HCT116 (cell line): ENCODE data around the gene GRIK3. TPM values are rescaled to one million over a fixed set of nuclear protein-coding genes. Genes with fewer than 3 reads are reported as not detected.

ENCODE experiments used
- ATAC-seq: fragments of 200-7000 bp; cut with Tn5 transposase; 2 replicates; pipeline ENCODE4 v1.9.1; 2020; ENCODE audit warnings: mild to moderate bottlenecking, moderate library complexity
- BruUV-seq: library from RNA; stranded (reverse); fragments of 400-500 nt; replicated peaks from 2 replicates; lab custom pipeline; 2021; lab: Mats Ljungman, UMichigan
- CTCF ChIA-PET: fragments of 300-600 bp; sonication (Branson Sonifier 250); formaldehyde crosslinking; loops from one replicate; lab custom pipeline; 2021; ENCODE audit warnings: antibody characterized with exemption; lab: Charles Lee
- POLR2A ChIA-PET: fragments of 300-600, 350-600 bp; sonication (Branson Sonifier 250); formaldehyde crosslinking; loops from one replicate; lab custom pipeline; 2021; ENCODE audit warnings: antibody characterized with exemption; lab: Charles Lee
- RAD21 ChIA-PET, 2 experiments: fragments of 300-600 bp; sonication (Branson Sonifier 250); formaldehyde crosslinking; loops; one replicate each; lab custom pipeline; 2023; ENCODE audit warnings: low total read pairs in 2 of 2; ENCODE audit not compliant: uncharacterized antibody in 2 of 2, unreplicated experiment in 2 of 2, low non-redundant PET in 1 of 2; lab: Charles Lee
- DNase-seq: peaks from one replicate; pipeline ENCODE4 v3.0.0-alpha.2; 2010; ENCODE audit warnings: low read depth, low spot score
- H2AFZ ChIP-seq: fragments of 200-600 bp; shearing (Covaris generic), sonication (generic); 2 replicates; pipeline ENCODE4 v1.6.1; 2017; ENCODE audit warnings: low read depth, mixed run types, mixed read lengths, antibody characterized with exemption, low read length; ENCODE audit not compliant: poor library complexity, severe bottlenecking
- H3K27ac ChIP-seq: 2 replicates; pipeline ENCODE4 v1.5.1; 2012; ENCODE audit warnings: low read depth, low read length
- H3K27me3 ChIP-seq: fragments of 200-600 bp; sonication (generic); 2 replicates; pipeline ENCODE4 v1.6.1; 2016; ENCODE audit warnings: mixed run types, low read length, mixed read lengths; ENCODE audit not compliant: insufficient read depth
- H3K36me3 ChIP-seq, 2 experiments: fragments of 200-500 bp in 1 of 2; fragments of 200-600 bp in 1 of 2; sonication (Bioruptor generic) in 1 of 2; sonication (generic) in 1 of 2; 2 replicates each; pipeline versions ENCODE4 v1.5.1 to v1.6.1; 2014 to 2016; ENCODE audit warnings: low read length in 2 of 2, inconsistent platforms in 1 of 2, mixed read lengths in 1 of 2, mixed run types in 1 of 2; ENCODE audit not compliant: insufficient read depth in 2 of 2, control insufficient read depth in 1 of 2
- H3K4me1 ChIP-seq, 2 experiments: fragments of 200-600 bp in 1 of 2; sonication (generic) in 1 of 2; 2 replicates each; pipeline versions ENCODE4 v1.5.1 to v1.6.1; 2012 to 2017; ENCODE audit warnings: low read length in 2 of 2, inconsistent platforms in 1 of 2, mild to moderate bottlenecking in 1 of 2, mixed read lengths in 1 of 2, mixed run types in 1 of 2, moderate library complexity in 1 of 2; ENCODE audit not compliant: insufficient read depth in 2 of 2, control insufficient read depth in 1 of 2
- H3K4me2 ChIP-seq: fragments of 200-600 bp; sonication (generic); 2 replicates; pipeline ENCODE4 v1.6.1; 2017; ENCODE audit warnings: mixed run types, low read length, mixed read lengths
- H3K4me3 ChIP-seq, 2 experiments: fragments of 200-600 bp in 1 of 2; sonication (generic) in 1 of 2; replicated peaks in 1 of 2; 2 replicates each; pipeline ENCODE4 v1.5.1; 2011 to 2016; ENCODE audit warnings: low read length in 2 of 2, control low read depth in 1 of 2, low read depth in 1 of 2, mild to moderate bottlenecking in 1 of 2, mixed read lengths in 1 of 2, mixed run types in 1 of 2
- H3K79me2 ChIP-seq: fragments of 200-600 bp; sonication (generic); 2 replicates; pipeline ENCODE4 v1.6.1; 2017; ENCODE audit warnings: mild to moderate bottlenecking, mixed run types, low read length, moderate library complexity, mixed read lengths; ENCODE audit not compliant: insufficient read depth
- H3K9ac ChIP-seq: fragments of 200-600 bp; sonication (generic); 2 replicates; pipeline ENCODE4 v1.6.1; 2016; ENCODE audit warnings: low read length, mixed read lengths
- H3K9me2 ChIP-seq: fragments of 200-600 bp; sonication (generic), shearing (Covaris generic); 2 replicates; pipeline ENCODE4 v1.6.1; 2017; ENCODE audit warnings: mixed run types, mild to moderate bottlenecking, moderate library complexity; ENCODE audit not compliant: insufficient read depth
- H3K9me3 ChIP-seq, 2 experiments: fragments of 200-500 bp in 1 of 2; fragments of 200-600 bp in 1 of 2; sonication (Bioruptor generic) in 1 of 2; sonication (generic) in 1 of 2; 2 replicates each; pipeline ENCODE4 v1.6.1; 2014 to 2017; ENCODE audit warnings: low read length in 2 of 2, mixed read lengths in 2 of 2, inconsistent platforms in 1 of 2, low read depth in 1 of 2, mild to moderate bottlenecking in 1 of 2, mixed run types in 1 of 2, moderate library complexity in 1 of 2; ENCODE audit not compliant: control insufficient read depth in 1 of 2, insufficient read depth in 1 of 2
- H4K20me1 ChIP-seq: fragments of 200-600 bp; sonication (generic), shearing (Covaris generic); 2 replicates; pipeline ENCODE4 v1.6.1; 2017; ENCODE audit warnings: mixed run types, mild to moderate bottlenecking, moderate library complexity; ENCODE audit not compliant: insufficient read depth
- ATF3 ChIP-seq: IDR thresholded peaks from 2 replicates; pipeline ENCODE4 v1.6.1; 2012
- CEBPB ChIP-seq: IDR thresholded peaks from 2 replicates; pipeline ENCODE4 v1.6.1; 2012; ENCODE audit warnings: low read depth
- ELF1 ChIP-seq: IDR thresholded peaks from 2 replicates; pipeline ENCODE4 v1.6.1; 2012; ENCODE audit warnings: low read depth, borderline replicate concordance
- EZH2 ChIP-seq: fragments of 200-600 bp; sonication (generic); IDR thresholded peaks from 2 replicates; pipeline ENCODE4 v1.6.1; 2017; ENCODE audit warnings: antibody characterized with exemption, mixed run types
- EZH2phosphoT487 ChIP-seq: fragments of 200-600 bp; IDR thresholded peaks from 2 replicates; pipeline ENCODE4 v1.6.1; 2018; ENCODE audit warnings: antibody characterized with exemption, borderline replicate concordance
- JUND ChIP-seq: IDR thresholded peaks from 2 replicates; pipeline ENCODE4 v1.6.1; 2012
- MAX ChIP-seq: IDR thresholded peaks from 2 replicates; pipeline ENCODE4 v1.6.1; 2012
- POLR2A ChIP-seq: IDR thresholded peaks from 2 replicates; pipeline ENCODE4 v1.7.0; 2011; ENCODE audit warnings: borderline replicate concordance; ENCODE audit not compliant: insufficient read depth, insufficient read length; ENCODE audit errors: extremely low read depth
- POLR2AphosphoS5 ChIP-seq: IDR thresholded peaks from 2 replicates; pipeline ENCODE4 v1.6.1; 2011; ENCODE audit warnings: mild to moderate bottlenecking, low read depth, low read length, moderate library complexity
- SP1 ChIP-seq: IDR thresholded peaks from 2 replicates; pipeline ENCODE4 v1.6.1; 2012; ENCODE audit warnings: low read depth
- SRF ChIP-seq: IDR thresholded peaks from 2 replicates; pipeline ENCODE4 v1.6.1; 2012; ENCODE audit warnings: low read depth
- TCF7L2 ChIP-seq: IDR thresholded peaks from 2 replicates; pipeline ENCODE4 v1.7.0; 2011; ENCODE audit warnings: borderline replicate concordance, inconsistent platforms; ENCODE audit not compliant: insufficient read depth, insufficient read length; ENCODE audit errors: extremely low read depth
- YY1 ChIP-seq: IDR thresholded peaks from 2 replicates; pipeline ENCODE4 v1.6.1; 2011; ENCODE audit warnings: low read length, low read depth, moderate library complexity, mild to moderate bottlenecking; ENCODE audit not compliant: insufficient replicate concordance; ENCODE audit errors: extremely low read depth
- ZFX ChIP-seq: fragments of 450-650 bp; IDR thresholded peaks from 2 replicates; pipeline ENCODE4 v1.6.1; 2017
- ZNF274 ChIP-seq: fragments of 200-500 bp; sonication (Bioruptor generic); IDR thresholded peaks from 2 replicates; pipeline ENCODE4 v1.6.1; 2014; ENCODE audit warnings: mild to moderate bottlenecking, low read depth, low read length, inconsistent platforms
- intact Hi-C: fragments of 100-400 bp; cut with micrococcal nuclease; formaldehyde crosslinking; loops from 2 replicates; pipeline ENCODE4 v1.10.0; 2022
- total RNA-seq: library from RNA; stranded (reverse); gene quantifications from one replicate; pipeline ENCODE4 v1.2.1, GENCODE V29; 2021; ENCODE audit not compliant: unreplicated experiment
- TF ChIP-seq, protein P1 (sequence below), 3 experiments: fragments of 200-600 bp in 1 of 3; sonication (generic) in 1 of 3; IDR thresholded peaks in 2 of 3; conservative IDR thresholded peaks in 1 of 3; 2 replicates each; pipeline ENCODE4 v1.5.1; 2012 to 2017; ENCODE audit warnings: low read depth in 2 of 3, low read length in 2 of 3, antibody characterized with exemption in 1 of 3, borderline replicate concordance in 1 of 3, control low read depth in 1 of 3, mild to moderate bottlenecking in 1 of 3, mixed read lengths in 1 of 3, mixed run types in 1 of 3, moderate library complexity in 1 of 3; ENCODE audit not compliant: insufficient read depth in 1 of 3
- TF ChIP-seq, protein P2 (sequence below): IDR thresholded peaks from 2 replicates; pipeline ENCODE4 v1.6.1; 2012; ENCODE audit warnings: low read depth
- TF ChIP-seq, protein P3 (sequence below): IDR thresholded peaks from 2 replicates; pipeline ENCODE4 v1.6.1; 2011; ENCODE audit warnings: mild to moderate bottlenecking, low read length, moderate library complexity; ENCODE audit not compliant: insufficient replicate concordance; ENCODE audit errors: extremely low read depth

The GRIK3 gene
- total RNA-seq, 1 experiment from 2014 or later, result not detected

GRCh38 chr1:36776256-36776655 is 258.1 kb downstream of the GRIK3 start:
- H2AFZ ChIP-seq, result no peak overlapping the region
- DNase-seq (no peak), ATAC-seq (no peak)
- no peak overlapping the region for H3K4me3 ChIP-seq
- intact Hi-C loops, result no loop called here
- RAD21 ChIA-PET, result no interaction called here
- H4K20me1 ChIP-seq, result no peaks in the 10 kb centered on the region
- peaks cover 53% of the 10 kb centered on the region for H3K27me3 ChIP-seq
- no peaks in the 10 kb centered on the region for H3K4me1 ChIP-seq
- H3K27ac ChIP-seq, result no peak overlapping the region
- TF ChIP-seq EZH2phosphoT487 (no peak), SRF (no peak), JUND (no peak), YY1 (no peak), MAX (no peak), ZFX (no peak), ATF3 (no peak), ZNF274 (no peak), ELF1 (no peak), POLR2A (no peak), TCF7L2 (no peak), SP1 (no peak), CEBPB (no peak), POLR2AphosphoS5 (no peak), EZH2 (no peak)
- TF ChIP-seq, protein P1, sequence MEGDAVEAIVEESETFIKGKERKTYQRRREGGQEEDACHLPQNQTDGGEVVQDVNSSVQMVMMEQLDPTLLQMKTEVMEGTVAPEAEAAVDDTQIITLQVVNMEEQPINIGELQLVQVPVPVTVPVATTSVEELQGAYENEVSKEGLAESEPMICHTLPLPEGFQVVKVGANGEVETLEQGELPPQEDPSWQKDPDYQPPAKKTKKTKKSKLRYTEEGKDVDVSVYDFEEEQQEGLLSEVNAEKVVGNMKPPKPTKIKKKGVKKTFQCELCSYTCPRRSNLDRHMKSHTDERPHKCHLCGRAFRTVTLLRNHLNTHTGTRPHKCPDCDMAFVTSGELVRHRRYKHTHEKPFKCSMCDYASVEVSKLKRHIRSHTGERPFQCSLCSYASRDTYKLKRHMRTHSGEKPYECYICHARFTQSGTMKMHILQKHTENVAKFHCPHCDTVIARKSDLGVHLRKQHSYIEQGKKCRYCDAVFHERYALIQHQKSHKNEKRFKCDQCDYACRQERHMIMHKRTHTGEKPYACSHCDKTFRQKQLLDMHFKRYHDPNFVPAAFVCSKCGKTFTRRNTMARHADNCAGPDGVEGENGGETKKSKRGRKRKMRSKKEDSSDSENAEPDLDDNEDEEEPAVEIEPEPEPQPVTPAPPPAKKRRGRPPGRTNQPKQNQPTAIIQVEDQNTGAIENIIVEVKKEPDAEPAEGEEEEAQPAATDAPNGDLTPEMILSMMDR (IDR thresholded peaks at IDR 0.05 in 2 of 3, conservative IDR thresholded peaks at IDR 0.05 in 1 of 3; ENCODE audit: borderline replicate concordance in 1 of 3, insufficient read depth in 1 of 3, low read depth in 2 of 3, low read length in 2 of 3), result no peak
- TF ChIP-seq, protein P2, sequence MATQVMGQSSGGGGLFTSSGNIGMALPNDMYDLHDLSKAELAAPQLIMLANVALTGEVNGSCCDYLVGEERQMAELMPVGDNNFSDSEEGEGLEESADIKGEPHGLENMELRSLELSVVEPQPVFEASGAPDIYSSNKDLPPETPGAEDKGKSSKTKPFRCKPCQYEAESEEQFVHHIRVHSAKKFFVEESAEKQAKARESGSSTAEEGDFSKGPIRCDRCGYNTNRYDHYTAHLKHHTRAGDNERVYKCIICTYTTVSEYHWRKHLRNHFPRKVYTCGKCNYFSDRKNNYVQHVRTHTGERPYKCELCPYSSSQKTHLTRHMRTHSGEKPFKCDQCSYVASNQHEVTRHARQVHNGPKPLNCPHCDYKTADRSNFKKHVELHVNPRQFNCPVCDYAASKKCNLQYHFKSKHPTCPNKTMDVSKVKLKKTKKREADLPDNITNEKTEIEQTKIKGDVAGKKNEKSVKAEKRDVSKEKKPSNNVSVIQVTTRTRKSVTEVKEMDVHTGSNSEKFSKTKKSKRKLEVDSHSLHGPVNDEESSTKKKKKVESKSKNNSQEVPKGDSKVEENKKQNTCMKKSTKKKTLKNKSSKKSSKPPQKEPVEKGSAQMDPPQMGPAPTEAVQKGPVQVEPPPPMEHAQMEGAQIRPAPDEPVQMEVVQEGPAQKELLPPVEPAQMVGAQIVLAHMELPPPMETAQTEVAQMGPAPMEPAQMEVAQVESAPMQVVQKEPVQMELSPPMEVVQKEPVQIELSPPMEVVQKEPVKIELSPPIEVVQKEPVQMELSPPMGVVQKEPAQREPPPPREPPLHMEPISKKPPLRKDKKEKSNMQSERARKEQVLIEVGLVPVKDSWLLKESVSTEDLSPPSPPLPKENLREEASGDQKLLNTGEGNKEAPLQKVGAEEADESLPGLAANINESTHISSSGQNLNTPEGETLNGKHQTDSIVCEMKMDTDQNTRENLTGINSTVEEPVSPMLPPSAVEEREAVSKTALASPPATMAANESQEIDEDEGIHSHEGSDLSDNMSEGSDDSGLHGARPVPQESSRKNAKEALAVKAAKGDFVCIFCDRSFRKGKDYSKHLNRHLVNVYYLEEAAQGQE, result no peak
- TF ChIP-seq, protein P3, sequence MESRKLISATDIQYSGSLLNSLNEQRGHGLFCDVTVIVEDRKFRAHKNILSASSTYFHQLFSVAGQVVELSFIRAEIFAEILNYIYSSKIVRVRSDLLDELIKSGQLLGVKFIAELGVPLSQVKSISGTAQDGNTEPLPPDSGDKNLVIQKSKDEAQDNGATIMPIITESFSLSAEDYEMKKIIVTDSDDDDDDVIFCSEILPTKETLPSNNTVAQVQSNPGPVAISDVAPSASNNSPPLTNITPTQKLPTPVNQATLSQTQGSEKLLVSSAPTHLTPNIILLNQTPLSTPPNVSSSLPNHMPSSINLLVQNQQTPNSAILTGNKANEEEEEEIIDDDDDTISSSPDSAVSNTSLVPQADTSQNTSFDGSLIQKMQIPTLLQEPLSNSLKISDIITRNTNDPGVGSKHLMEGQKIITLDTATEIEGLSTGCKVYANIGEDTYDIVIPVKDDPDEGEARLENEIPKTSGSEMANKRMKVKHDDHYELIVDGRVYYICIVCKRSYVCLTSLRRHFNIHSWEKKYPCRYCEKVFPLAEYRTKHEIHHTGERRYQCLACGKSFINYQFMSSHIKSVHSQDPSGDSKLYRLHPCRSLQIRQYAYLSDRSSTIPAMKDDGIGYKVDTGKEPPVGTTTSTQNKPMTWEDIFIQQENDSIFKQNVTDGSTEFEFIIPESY, result no peak
- H3K79me2 ChIP-seq, result no peaks in the 10 kb centered on the region
- no peak overlapping the region for H3K9ac ChIP-seq
- no TSS peak for BruUV-seq
- no peak overlapping the region for H3K4me2 ChIP-seq
- no peaks in the 10 kb centered on the region for H3K36me3 ChIP-seq
- H3K9me2 ChIP-seq, result no peaks in the 10 kb centered on the region
- no peaks in the 10 kb centered on the region for H3K9me3 ChIP-seq
- CTCF ChIA-PET, result no interaction called here
- POLR2A ChIA-PET, result no interaction called here
